ENCODE measurements around the gene SP1.
A peak's percentile ranks its signal among the peaks of the same experiment; 100 is the strongest.

The SP1 gene

DNA sequence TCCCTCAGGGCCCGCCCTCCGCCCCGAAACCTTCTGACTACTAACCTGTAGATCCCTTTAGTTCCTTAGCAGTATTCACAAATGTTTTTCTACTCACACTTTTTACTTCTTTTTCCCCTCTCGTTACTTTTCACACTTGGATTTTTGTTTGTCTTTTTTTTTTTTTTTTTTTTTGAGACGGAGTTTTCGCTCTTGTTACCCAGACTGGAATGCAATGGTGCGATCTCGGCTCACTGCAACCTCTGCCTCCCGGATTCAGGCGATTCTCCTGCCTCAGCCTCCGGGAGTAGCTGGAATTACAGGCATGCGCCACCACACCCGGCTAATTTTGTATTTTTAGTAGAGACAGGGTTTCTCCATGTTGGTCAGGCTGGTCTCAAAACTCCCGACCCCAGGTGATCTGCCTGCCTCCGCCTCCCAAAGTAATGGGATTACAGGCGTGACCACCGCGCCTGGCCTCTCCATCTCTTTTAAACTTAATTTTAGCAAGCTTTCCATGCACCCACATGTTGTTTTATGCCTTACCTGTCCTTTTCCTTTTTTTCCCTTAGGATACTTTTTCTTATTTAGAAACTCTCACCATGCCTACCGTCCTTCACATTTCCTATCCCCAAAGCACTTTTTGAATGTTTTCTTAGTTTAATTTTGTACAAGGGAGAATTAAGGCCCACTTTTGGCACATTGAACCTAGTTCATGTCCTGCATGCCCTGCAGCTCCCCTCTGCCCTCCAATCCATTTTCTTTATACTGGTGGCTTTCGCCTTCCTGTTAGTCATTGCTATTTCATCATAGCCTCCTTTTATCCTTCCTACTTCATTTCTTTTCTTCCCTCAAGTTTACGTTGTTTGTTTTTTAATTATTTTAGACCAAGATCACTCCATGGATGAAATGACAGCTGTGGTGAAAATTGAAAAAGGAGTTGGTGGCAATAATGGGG lies 1.1 kb downstream of the SP1 start (continued):
- no peak for TF ChIP-seq YY2 (tag by site-specific recombination; IDR thresholded peaks at IDR 0.05)
- TF ChIP-seq ZNF621 (tag by site-specific recombination; IDR thresholded peaks at IDR 0.05): no peak
- TF ChIP-seq ZBTB17 (tag by site-specific recombination; IDR thresholded peaks at IDR 0.05): peak; percentile 87
- TF ChIP-seq ZNF174 (tag by site-specific recombination; IDR thresholded peaks at IDR 0.05): no peak
- no peak for TF ChIP-seq ZNF558 (tag by site-specific recombination; IDR thresholded peaks at IDR 0.05)
- TF ChIP-seq ZNF514 (tag by site-specific recombination; IDR thresholded peaks at IDR 0.05): no peak
- TF ChIP-seq ZNF391 (tag by site-specific recombination; IDR thresholded peaks at IDR 0.05; ENCODE audit: borderline replicate concordance, low read depth): no peak
- no peak for TF ChIP-seq ZNF76 (tag by site-specific recombination; IDR thresholded peaks at IDR 0.05; ENCODE audit: borderline replicate concordance, low read depth)
- TF ChIP-seq SCRT1 (tag by site-specific recombination; IDR thresholded peaks at IDR 0.05; ENCODE audit: borderline replicate concordance): peak; percentile 94
- no peak for TF ChIP-seq ZNF48 (tag by site-specific recombination; IDR thresholded peaks at IDR 0.05)
- TF ChIP-seq ZNF658 (tag by site-specific recombination; IDR thresholded peaks at IDR 0.05): no peak
- no peak for TF ChIP-seq ZNF16 (tag by site-specific recombination; IDR thresholded peaks at IDR 0.05; ENCODE audit: low read depth)
- no peak for TF ChIP-seq ZNF660 (tag by site-specific recombination; IDR thresholded peaks at IDR 0.05)
- peak; percentile 30; the same call in 1 of the 2 replicates for TF ChIP-seq KLF7 (tag by site-specific recombination; IDR thresholded peaks at IDR 0.05; ENCODE audit: borderline replicate concordance)
- no peak for TF ChIP-seq ZNF837 (tag by site-specific recombination; IDR thresholded peaks at IDR 0.05)
- no peak for TF ChIP-seq MZF1 (tag by site-specific recombination; IDR thresholded peaks at IDR 0.05; ENCODE audit: borderline replicate concordance)
- peak; percentile 25; the same call in 1 of the 2 replicates for TF ChIP-seq ZNF18 (tag by site-specific recombination; IDR thresholded peaks at IDR 0.05)

- ChIA-PET POLR2A (interaction anchor here (0.5 to 1.1 kb wide), 3 partner anchors 57 to 119 kb away, joined by 3 to 4 read pairs (median 3); partner anchors contain the start of gene TARBP2), CTCF (interaction anchor here (0.6 to 8.0 kb wide), 11 partner anchors 13 to 344 kb away, joined by 3 to 114 read pairs (median 4); partner anchors contain the start of gene AAAS)
- no peaks in the 10 kb centered on the region for H3K9me3 ChIP-seq (ENCODE audit: control insufficient read depth, insufficient read depth, low read depth, low read length)
- peak overlapping the region; percentile 56 for H3K27ac ChIP-seq (ENCODE audit: extremely low read depth, low read depth, low read length)
- H3K4me1 ChIP-seq (ENCODE audit: control insufficient read depth, insufficient read depth, low read length): peaks cover 17% of the 10 kb centered on the region
- no peak overlapping the region for H3K4me3 ChIP-seq (ENCODE audit: low read depth, low read length)
- peaks cover 42 to 43% of the 10 kb centered on the region in 2 experiments for H3K36me3 ChIP-seq (ENCODE audit: control insufficient read depth in 2 of 2, insufficient read depth in 1 of 2, low read length in 2 of 2)
- TF ChIP-seq ZNF184 (tag by site-specific recombination; IDR thresholded peaks at IDR 0.05): 0 out of 2 replicates have a peak, but pooled peaks have one; percentile 10
- TF ChIP-seq ZNF19 (tag by site-specific recombination; IDR thresholded peaks at IDR 0.05; ENCODE audit: low read depth): no peak
- 0 out of 2 replicates have a peak, but pooled peaks have one; percentile 44 for TF ChIP-seq ZBTB48 (tag by site-specific recombination; IDR thresholded peaks at IDR 0.05)
- peak; percentile 20; the same call in 1 of the 2 replicates for TF ChIP-seq GLIS1 (tag by site-specific recombination; IDR thresholded peaks at IDR 0.05)
- peak; percentile 37 for TF ChIP-seq PRDM10 (tag by site-specific recombination; IDR thresholded peaks at IDR 0.05)
- peak; percentile 90 for TF ChIP-seq SCRT2 (tag by site-specific recombination; IDR thresholded peaks at IDR 0.05)
- TF ChIP-seq ZBTB6 (tag by site-specific recombination; IDR thresholded peaks at IDR 0.05): no peak
- 0 out of 2 replicates have a peak, but pooled peaks have one; percentile 27 for TF ChIP-seq PATZ1 (tag by site-specific recombination; IDR thresholded peaks at IDR 0.05)
Measured at GRCh38 chr12:53381731-53382630, 2.0 kb downstream of the SP1 start.

Measured in HEK293 (cell line).